Measurements from ENCODE around the gene LMTK2. TPM values are rescaled to one million over a fixed set of nuclear protein-coding genes. Genes with fewer than 3 reads are reported as not detected.

LMTK2 gene
- total RNA-seq, 1 experiment from 2014 or later = 8.4 TPM

DNA sequence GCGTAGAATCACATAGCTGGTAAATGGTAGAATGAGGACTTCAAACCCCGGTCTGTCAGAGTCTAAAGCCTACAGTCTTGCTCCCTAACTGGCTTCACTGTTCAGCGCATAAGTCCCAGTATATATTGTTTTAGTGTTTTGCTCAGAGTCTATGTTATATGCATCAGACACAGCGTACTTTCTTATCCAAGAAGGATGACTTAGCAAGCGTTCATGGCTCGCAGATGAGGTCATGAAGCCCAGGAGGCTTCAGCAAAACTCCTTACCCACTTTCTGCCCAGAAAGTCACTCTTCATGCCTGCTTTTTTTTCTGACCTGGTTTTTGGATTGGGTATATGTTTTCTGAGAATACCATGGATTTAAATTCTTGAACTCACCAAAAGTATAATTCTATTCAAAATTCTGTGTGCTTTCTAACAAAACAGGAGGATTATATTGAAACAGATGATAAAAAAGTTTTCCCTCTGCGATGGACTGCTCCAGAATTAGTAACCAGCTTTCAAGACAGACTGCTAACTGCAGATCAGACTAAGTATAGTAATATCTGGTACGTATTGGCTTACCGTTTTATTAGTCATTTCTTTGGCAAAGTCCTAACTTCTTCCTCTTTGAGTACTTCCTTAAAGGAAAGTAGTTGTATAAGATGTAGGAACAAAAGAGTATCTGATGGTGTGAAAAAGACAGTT lies 79.9 kb downstream of the LMTK2 start:
- in situ Hi-C loops (cut with HindIII; ENCODE audit: low pct_unique_long_range_greater_than_20kb, low sequenced_read_pairs) = no loop called here
- no peak for DNase-seq (ENCODE audit: low read depth, low spot score)

DNA sequence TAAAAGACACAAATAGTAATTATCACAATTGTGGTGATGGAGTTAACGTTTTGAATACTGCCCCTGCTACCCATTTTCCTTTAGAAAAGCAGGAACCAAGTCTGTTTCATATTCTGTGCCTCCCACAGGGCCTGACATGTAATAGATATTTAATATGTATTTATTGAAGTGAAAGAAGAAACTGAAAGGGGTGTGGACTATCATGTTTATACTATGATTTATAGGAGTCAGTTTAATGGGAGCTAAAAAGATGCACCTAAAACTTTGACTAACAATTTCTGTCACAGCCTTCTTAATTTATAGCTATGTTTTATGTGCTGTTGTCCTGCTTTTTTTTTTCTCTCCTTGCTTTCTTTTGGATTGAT lies 80.5 kb downstream of the LMTK2 start:
- DNase-seq (ENCODE audit: low read depth, low spot score) = no peak
- in situ Hi-C loops (cut with HindIII; ENCODE audit: low pct_unique_long_range_greater_than_20kb, low sequenced_read_pairs) = no loop called here

DNA sequence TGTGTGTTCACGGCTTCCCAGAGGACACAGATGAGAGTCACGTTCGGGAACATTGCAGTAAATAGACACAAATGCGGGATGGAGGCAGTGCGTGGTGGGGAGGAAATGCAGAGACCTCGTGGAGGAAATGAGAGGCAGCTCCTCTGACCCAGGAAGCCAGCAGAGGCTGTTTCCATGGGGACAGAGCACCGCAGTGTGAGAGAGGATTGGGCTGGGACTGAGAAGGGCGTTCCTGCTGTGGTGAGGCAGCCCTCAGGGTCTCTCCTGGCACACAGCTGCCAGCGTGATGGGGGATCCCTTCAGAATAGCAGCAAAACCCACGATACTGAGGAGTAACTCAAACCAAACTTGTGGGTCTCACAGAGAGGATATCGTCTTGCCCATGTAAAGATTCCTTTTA lies 82.9 kb downstream of the LMTK2 start:
- DNase-seq (ENCODE audit: low read depth, low spot score) = no peak
- in situ Hi-C loops (cut with HindIII; ENCODE audit: low pct_unique_long_range_greater_than_20kb, low sequenced_read_pairs) = no loop called here

DNA sequence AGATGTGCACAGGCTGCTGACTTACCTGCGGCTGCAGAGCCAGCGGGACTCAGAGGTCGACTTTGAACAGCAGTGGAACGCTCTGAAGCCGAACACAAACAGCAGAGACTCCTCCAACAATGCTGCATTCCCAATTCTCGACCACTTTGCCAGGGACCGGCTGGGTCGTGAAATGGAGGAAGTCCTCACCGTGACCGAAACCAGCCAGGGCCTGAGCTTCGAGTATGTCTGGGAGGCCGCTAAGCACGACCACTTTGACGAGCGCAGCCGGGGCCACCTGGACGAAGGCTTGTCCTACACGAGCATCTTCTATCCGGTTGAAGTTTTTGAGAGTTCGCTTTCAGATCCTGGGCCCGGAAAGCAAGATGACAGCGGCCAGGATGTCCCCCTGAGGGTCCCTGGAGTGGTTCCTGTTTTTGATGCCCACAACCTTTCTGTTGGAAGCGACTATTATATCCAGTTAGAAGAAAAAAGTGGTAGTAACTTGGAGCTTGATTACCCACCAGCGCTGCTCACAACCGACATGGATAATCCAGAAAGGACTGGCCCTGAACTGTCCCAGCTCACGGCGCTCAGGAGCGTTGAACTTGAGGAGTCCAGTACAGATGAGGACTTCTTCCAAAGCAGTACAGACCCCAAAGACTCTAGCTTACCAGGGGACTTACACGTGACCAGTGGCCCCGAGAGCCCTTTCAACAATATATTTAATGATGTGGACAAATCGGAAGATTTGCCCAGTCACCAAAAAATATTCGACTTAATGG lies 85.2 kb downstream of the LMTK2 start:
- DNase-seq (ENCODE audit: low read depth, low spot score) = no peak
- in situ Hi-C loops (cut with HindIII; ENCODE audit: low pct_unique_long_range_greater_than_20kb, low sequenced_read_pairs) = no loop called here

DNA sequence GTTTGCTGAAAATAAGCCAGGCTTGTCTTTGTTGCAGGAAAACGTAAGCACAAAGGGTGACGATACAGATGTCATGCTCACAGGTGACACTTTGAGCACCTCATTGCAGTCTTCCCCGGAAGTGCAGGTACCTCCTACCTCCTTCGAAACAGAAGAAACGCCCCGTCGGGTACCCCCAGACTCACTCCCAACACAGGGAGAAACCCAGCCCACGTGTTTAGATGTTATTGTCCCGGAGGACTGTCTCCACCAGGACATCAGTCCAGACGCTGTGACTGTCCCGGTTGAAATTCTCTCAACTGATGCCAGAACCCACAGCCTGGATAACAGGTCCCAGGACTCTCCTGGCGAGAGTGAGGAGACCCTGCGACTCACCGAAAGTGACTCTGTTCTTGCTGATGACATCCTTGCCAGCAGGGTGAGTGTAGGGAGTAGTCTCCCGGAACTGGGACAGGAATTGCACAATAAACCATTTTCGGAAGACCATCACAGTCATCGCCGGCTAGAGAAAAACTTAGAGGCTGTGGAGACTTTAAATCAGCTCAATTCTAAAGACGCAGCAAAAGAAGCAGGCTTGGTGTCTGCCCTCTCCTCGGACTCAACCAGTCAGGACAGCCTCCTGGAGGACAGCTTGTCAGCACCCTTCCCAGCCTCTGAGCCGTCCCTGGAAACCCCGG lies 86.3 kb downstream of the LMTK2 start:
- DNase-seq (ENCODE audit: low read depth, low spot score) = no peak
- in situ Hi-C loops (cut with HindIII; ENCODE audit: low pct_unique_long_range_greater_than_20kb, low sequenced_read_pairs) = no loop called here

DNA sequence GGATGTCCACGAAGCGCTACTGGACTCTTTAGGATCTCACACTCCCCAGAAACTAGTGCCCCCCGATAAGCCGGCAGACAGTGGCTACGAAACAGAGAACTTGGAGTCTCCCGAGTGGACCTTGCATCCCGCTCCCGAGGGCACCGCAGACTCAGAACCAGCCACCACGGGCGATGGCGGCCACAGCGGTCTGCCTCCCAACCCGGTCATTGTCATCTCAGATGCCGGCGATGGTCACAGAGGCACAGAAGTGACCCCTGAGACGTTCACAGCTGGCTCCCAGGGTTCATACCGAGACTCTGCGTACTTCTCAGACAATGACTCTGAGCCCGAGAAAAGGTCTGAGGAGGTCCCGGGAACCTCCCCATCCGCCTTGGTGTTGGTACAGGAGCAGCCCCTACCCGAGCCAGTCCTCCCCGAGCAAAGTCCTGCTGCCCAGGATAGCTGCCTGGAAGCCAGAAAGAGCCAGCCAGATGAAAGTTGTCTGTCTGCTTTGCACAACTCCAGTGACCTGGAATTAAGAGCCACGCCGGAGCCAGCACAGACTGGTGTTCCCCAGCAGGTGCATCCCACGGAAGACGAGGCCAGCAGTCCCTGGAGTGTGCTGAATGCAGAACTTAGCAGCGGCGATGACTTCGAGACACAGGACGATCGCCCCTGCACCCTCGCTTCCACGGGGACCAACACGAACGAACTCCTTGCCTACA lies 87.0 kb downstream of the LMTK2 start:
- no peak for DNase-seq (ENCODE audit: low read depth, low spot score)
- in situ Hi-C loops (cut with HindIII; ENCODE audit: low pct_unique_long_range_greater_than_20kb, low sequenced_read_pairs) = no loop called here

DNA sequence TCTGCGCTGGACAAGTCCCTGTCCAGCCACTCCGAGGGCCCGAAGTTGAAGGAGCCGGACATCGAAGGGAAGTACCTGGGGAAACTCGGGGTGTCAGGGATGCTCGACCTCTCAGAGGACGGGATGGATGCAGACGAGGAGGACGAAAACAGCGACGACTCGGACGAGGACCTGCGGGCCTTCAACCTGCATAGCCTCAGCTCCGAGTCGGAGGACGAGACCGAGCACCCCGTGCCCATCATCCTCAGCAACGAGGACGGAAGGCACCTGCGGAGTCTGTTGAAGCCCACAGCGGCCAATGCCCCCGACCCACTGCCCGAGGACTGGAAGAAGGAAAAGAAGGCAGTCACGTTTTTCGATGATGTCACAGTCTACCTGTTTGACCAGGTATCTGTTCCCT lies 87.5 kb downstream of the LMTK2 start:
- DNase-seq (ENCODE audit: low read depth, low spot score) = no peak
- in situ Hi-C loops (cut with HindIII; ENCODE audit: low pct_unique_long_range_greater_than_20kb, low sequenced_read_pairs) = no loop called here

DNA sequence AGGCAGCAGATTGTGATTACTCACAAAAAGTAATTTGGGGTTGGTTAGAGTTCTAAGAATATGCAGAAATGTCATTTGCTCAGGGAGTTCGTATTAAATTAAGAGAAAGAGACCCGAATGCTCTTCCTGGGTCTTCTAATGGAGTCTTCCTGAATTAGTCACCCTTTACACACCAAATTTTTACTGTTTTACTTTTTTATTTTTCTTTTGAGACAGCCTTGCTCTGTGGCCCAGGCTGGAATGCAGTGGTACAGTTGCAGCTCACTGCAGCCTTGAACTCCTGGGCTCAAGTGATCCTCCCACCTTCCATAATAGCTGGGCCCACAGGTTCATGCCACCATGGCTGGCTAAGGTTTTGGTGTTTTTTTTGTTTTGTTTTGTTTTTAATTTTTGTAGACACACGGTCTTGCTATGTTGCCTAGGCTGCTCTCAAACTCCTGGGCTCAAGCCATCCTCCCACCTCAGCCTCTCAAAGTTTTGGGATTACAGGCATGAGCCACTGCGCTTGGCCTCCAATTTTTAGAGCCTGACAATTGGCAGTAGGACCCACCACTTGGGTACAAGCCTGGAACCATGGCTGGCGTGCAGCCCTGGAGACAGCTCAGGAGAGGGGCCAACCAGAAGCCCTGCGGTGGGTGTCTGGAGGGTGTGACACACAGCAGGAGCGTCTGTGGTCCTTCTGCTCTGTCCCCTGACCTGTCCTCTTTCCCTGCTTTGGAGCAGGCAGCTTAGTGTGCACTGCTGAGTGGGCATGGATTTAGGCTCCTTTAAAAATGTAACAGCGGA lies 88.2 kb downstream of the LMTK2 start:
- in situ Hi-C loops (cut with HindIII; ENCODE audit: low pct_unique_long_range_greater_than_20kb, low sequenced_read_pairs) = no loop called here
- no peak for DNase-seq (ENCODE audit: low read depth, low spot score)

DNA sequence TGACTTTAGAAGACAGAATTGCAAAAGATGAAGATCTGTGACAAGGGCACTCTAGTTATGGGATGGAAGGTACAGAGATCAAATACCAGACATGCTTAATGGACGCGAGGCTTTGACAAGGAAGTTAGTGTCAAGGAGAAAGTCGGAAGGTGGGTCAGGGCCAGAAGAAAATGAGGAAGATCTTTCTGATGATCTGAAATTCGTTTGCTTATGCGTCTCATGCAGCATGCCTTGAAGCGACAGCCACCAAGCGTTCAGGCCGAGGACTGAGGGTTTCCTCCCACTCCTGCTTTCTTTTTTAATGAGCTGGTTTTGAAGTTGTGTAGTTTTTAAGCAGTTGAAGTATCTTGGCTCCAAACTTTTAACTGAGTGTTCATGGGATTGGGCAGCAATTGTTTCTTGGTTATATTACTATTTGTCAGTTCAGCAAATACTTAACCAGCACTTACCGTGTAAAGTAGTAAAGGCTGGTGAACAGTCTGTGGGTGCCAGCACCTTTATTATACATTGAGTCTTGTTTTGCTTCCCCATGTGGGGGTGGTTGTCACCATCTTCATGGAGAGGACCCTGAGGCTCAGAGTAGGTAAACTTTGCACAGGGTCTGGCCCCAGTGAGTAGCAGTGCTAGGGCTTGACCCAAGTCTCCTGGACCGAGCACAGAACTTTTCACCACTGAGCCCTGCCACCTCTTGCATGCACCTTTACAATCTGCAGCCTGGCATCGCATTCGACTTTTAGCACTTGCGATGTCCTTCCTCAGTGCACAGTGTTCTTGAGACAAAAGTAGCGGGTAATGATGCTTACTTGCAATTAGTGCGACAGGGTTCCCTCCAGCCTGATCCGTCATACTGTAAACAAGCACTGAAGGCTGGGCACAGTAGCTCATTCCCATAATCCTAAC lies 90.3 kb downstream of the LMTK2 start:
- no peak for DNase-seq (ENCODE audit: low read depth, low spot score)
- in situ Hi-C loops (cut with HindIII; ENCODE audit: low pct_unique_long_range_greater_than_20kb, low sequenced_read_pairs) = no loop called here

DNA sequence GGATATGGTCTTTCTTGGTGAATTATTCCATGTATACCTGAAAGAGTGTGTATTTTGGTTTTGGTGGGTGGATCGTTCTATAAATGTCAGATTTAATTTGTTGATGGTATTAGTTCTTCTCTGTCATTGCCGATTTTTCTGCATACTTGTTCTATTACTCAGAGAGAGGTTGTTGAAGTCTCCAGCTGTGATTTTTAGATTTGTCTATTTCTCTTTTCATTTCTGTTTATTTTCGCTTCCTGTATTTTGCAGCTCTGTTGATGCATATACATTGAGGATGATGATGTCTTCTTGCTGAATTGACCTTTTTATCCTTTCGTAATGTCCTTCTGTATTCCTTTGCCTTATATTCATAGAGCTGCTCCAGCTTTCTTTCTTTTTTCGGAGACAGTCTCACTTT lies 92.5 kb downstream of the LMTK2 start:
- in situ Hi-C loops (cut with HindIII; ENCODE audit: low pct_unique_long_range_greater_than_20kb, low sequenced_read_pairs) = no loop called here
- DNase-seq (ENCODE audit: low read depth, low spot score) = no peak

DNA sequence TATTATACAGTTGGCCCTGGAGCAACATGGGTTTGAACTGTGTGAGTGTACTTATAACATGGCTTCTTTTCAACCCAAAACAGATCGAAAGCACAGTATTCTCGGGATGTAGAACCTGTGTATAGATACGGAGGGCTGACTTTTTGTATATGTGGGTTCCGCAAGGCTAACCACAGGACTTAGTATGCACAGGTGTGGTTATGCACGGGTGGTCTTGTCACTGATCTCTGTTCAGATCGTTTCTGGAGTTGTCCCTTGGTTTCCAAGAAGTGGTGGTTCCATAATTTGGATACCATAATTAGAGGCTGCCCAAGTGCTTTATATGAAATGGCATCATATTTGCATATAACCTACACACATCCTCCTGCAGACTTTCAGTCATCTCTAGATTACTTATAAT lies 93.7 kb downstream of the LMTK2 start:
- no peak for DNase-seq (ENCODE audit: low read depth, low spot score)
- in situ Hi-C loops (cut with HindIII; ENCODE audit: low pct_unique_long_range_greater_than_20kb, low sequenced_read_pairs) = no loop called here

DNA sequence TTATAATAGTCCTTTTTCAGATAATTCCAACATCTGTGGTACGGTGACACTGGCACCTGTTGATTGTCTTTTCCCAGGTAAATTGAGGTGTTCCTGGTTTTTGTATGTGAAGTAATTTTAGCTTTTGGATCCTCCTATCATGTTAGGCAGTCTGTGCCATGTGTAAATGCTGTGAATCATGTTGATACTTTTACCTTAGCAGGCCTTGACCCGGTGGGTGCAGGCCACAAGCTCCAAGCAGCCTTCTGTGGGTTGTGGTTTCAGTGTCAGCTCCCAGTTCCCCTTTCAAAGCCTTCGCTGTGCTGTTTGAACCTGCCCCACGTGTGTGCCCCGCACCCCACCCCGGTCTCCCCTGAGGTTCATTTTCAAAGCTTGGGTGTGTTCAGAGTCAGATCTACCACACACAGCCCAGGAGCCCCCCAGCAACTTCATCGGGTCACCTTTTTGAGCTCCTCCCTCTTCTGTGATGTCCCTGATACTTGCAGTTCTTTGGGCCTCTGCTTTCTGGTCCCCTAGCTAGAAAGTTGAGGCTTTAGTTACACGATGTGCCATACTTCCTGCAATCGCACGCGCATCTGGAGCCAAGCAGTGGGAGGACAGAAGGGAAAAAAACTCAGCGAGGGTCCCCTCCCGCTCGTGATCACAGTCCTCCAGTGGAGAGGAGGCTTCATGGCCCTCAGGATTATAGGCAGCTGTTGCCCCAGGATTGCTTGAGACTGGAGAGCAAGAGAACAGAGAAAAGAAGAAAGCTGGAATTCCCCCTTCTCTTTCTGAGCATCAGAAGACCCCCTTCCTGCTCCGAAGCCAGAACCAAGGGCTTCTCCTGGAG lies 95.9 kb downstream of the LMTK2 start:
- DNase-seq (ENCODE audit: low read depth, low spot score) = no peak
- in situ Hi-C loops (cut with HindIII; ENCODE audit: low pct_unique_long_range_greater_than_20kb, low sequenced_read_pairs) = no loop called here

DNA sequence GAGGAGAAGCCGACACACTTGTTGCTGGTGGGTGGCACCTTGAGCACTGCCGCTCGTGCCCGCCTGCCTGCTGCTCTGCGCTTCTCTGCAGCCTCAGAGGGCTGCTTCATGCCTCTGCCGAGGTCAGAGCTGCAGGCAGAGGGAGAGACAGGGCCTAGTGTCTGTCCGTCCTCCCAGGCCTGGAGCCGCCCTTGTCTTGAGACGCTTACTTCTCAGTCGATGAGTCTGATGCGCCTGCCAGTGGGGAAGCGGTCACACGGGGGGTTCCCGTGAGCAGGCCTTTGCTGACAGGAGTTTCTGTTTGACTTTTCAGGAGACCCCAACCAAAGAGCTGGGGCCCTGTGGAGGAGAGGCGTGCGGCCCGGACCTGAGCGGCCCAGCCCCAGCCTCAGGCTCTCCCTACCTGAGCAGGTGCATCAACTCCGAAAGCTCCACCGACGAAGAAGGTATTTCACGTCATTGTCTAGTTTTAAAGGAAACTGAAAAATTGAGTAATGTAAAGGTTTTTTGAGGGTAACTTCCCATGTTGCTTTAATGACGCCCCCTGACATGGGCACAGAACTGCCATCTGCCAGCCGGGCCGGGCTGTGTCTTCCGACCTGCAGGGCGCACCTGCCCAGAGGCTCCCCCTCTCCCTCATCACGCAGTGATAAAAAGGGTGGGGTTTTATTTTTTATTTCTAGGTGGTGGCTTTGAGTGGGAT lies 96.8 kb downstream of the LMTK2 start:
- in situ Hi-C loops (cut with HindIII; ENCODE audit: low pct_unique_long_range_greater_than_20kb, low sequenced_read_pairs) = no loop called here
- no peak for DNase-seq (ENCODE audit: low read depth, low spot score)

DNA sequence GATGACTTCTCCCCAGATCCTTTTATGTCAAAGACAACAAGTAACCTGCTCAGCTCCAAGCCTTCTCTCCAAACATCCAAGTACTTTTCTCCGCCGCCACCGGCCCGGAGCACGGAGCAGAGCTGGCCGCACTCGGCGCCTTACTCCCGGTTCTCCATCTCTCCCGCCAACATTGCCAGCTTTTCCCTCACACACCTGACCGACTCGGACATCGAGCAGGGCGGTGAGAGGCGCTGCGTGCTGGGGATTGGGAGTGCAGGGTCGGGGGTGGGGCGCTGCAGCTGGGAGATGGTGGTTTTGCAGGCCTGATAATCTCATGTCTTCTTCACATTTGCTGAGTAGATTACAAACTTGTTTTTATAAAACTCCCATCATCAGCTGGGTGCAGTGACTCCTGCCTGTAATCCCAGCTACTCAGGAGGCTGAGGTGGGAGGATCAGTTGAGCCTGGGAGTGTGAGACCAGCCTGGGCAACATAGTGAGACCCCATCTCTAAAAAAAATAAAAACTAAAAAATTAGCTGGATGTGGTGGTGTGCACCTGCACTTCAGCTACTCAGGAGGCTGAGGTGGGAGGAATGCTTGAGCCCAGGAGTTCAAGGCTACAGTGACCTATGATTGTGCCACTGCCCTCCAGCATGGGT lies 97.4 kb downstream of the LMTK2 start:
- DNase-seq (ENCODE audit: low read depth, low spot score) = no peak
- in situ Hi-C loops (cut with HindIII; ENCODE audit: low pct_unique_long_range_greater_than_20kb, low sequenced_read_pairs) = no loop called here

DNA sequence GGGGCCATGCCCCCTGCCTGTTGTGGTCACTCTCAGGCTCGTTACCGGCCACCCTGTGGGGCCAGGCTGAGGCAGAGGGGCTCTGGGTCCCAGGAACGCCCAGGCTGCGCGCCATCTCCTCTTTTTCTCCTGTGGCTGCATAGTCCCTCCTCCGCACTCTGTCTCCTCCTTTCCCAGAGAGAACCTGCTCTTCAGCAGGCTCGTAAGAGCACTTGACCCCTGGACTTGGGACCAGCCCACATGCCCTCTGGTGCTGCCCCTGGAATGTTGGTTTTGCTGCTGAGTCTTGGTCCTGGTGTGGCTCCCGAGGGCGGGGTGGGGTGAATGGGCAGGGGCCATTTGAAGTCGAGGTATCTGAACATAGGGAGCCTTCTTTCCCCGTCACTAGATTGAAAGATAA lies 98.0 kb downstream of the LMTK2 start:
- no peak for DNase-seq (ENCODE audit: low read depth, low spot score)
- in situ Hi-C loops (cut with HindIII; ENCODE audit: low pct_unique_long_range_greater_than_20kb, low sequenced_read_pairs) = no loop called here

Measured in SK-MEL-5 (cell line).